ENCODE data around the gene ATOH8.

DNA sequence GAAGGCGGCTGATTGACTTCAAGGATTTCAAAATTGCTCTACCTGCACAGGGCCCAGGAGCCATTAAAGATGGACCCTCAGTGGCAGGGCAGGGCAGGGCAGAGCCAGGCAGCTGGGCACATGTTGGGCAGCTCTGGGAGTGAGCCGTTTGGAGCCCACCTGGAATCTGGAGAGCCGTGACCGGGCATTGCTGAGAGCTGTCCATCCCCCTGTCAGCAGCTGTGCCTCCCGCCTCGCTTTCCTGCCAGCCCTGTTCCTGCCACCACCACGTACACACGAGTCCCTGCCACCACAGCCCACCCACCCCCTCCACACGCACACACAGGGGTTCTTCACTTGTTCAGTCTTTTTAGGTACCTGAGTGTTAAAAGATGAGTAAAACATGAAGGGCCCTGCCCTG, 22.9 kb downstream of the ATOH8 start:
- TF ChIP-seq, protein P1, sequence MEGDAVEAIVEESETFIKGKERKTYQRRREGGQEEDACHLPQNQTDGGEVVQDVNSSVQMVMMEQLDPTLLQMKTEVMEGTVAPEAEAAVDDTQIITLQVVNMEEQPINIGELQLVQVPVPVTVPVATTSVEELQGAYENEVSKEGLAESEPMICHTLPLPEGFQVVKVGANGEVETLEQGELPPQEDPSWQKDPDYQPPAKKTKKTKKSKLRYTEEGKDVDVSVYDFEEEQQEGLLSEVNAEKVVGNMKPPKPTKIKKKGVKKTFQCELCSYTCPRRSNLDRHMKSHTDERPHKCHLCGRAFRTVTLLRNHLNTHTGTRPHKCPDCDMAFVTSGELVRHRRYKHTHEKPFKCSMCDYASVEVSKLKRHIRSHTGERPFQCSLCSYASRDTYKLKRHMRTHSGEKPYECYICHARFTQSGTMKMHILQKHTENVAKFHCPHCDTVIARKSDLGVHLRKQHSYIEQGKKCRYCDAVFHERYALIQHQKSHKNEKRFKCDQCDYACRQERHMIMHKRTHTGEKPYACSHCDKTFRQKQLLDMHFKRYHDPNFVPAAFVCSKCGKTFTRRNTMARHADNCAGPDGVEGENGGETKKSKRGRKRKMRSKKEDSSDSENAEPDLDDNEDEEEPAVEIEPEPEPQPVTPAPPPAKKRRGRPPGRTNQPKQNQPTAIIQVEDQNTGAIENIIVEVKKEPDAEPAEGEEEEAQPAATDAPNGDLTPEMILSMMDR (IDR thresholded peaks at IDR 0.05; ENCODE audit: low read length): no peak
- TF ChIP-seq EZH2 (IDR thresholded peaks at IDR 0.05; ENCODE audit: borderline replicate concordance, low read length): no peak

Measured in OCI-LY1 (cell line).